C4-2B (cell line): ENCODE data around the gene APMAP.

Source experiments
- ZFX ChIP-seq: fragments of 450-650 bp; IDR thresholded peaks from 2 replicates; pipeline ENCODE4 v1.6.1; 2017
- TF ChIP-seq, protein P1 (sequence below): fragments of 450-650 bp; conservative IDR thresholded peaks from 2 replicates; pipeline ENCODE4 v1.5.1; 2017; ENCODE audit warnings: mild to moderate bottlenecking

DNA sequence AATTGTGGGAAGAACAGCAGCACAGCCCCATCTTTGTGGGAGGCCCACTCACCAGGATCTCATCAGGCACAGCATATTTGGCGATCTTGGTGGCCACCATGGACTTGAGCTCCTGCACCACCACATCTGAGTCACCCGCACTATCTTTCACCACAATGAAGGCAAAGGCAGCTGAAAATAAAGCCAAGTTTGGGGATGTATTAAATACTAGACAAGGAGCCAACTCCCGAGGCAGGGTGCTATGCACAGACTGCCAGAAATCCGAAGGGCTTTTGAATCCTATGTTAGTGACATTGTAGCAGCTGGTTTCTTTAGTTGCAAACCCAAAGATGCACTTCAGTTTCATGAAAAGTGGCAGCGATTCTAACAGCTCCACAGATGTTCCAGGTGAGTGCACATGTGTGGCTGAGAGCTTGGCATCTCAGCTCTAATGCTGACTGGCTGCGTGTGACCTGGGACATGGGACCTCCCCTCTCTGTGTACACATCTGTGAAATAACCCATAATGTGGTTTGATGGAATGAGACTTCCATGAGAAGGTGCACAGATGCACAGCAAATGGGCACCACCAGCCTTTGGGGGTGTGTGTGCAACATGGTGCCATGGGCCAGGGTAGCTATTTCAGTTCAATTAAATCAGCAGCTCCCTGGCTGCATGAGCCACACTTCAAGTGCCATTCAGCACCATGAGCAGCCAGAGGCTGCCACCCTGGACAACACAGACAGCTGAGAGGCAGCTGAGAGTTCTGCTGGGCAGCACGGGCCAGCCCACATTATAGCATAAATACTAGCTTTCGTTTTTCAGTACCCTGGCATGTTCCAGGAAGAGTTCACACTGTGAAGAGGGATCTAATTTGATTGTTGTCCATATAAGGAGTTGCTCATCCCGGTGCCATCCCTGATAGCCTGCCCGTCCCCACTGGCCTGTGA lies 16.9 kb upstream of the APMAP start:
- TF ChIP-seq, protein P1, sequence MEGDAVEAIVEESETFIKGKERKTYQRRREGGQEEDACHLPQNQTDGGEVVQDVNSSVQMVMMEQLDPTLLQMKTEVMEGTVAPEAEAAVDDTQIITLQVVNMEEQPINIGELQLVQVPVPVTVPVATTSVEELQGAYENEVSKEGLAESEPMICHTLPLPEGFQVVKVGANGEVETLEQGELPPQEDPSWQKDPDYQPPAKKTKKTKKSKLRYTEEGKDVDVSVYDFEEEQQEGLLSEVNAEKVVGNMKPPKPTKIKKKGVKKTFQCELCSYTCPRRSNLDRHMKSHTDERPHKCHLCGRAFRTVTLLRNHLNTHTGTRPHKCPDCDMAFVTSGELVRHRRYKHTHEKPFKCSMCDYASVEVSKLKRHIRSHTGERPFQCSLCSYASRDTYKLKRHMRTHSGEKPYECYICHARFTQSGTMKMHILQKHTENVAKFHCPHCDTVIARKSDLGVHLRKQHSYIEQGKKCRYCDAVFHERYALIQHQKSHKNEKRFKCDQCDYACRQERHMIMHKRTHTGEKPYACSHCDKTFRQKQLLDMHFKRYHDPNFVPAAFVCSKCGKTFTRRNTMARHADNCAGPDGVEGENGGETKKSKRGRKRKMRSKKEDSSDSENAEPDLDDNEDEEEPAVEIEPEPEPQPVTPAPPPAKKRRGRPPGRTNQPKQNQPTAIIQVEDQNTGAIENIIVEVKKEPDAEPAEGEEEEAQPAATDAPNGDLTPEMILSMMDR: no peak
- no peak for TF ChIP-seq ZFX
